NT2/D1 (cell line): Measurements from ENCODE around the gene LZTS3.

Source experiments
- SUZ12 ChIP-seq: IDR thresholded peaks from 2 replicates; pipeline ENCODE4 v1.6.1; 2011; ENCODE audit not compliant: insufficient read length, insufficient read depth; ENCODE audit errors: extremely low read depth
- YY1 ChIP-seq: IDR thresholded peaks from 2 replicates; pipeline ENCODE4 v1.6.1; 2011; ENCODE audit not compliant: insufficient read length, insufficient read depth
- ZNF274 ChIP-seq: IDR thresholded peaks from 2 replicates; pipeline ENCODE4 v1.6.1; 2011; ENCODE audit warnings: mild to moderate bottlenecking, low read depth, low read length

- no peak for TF ChIP-seq SUZ12
- no peak for TF ChIP-seq YY1
- TF ChIP-seq ZNF274: no peak
Measured at GRCh38 chr20:3190681-3191111, 17.3 kb upstream of the LZTS3 start.
